Subcutaneous adipose tissue (tissue), 4 donors: Measurements from ENCODE around the gene RCOR1. TPM values are rescaled to one million over a fixed set of nuclear protein-coding genes. Genes with fewer than 3 reads are reported as not detected.

Experiments used
- CTCF ChIP-seq: fragments of 450-650 bp; IDR thresholded peaks from one replicate; pipeline ENCODE4 v1.5.1; 2016; ENCODE audit warnings: low read depth, mild to moderate bottlenecking, control low read depth, antibody characterized with exemption, moderate library complexity
- total RNA-seq, 4 donors: library from RNA; depleted of rRNA; stranded (reverse); fragments of >200 nt; gene quantifications; one replicate each; pipeline ENCODE4 v1.1.0, GENCODE V29; 2016

Gene RCOR1
- total RNA-seq, 4 donors from 2014 or later, result 17.6 to 24.3 (median 22.1) TPM

DNA sequence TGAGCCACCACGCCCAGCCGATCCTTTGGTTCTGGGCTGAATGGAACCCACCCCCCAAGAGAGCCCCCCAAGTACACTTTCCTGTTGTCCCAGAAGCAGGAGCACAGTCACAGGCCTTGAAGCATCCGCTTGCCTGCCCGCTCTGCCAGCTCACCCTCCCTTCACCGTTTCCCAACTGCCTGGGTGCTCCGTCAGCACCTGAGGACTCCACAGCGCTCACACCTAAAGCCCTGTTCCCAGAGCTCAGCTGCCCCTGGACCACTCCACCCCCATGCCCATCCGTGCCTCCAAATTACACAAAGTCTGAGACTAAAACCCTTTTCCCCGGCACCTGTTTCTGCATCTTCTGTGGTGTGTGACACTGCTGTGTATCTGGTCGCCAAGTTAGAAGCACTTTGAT, 140.5 kb downstream of the RCOR1 start:
- no peak for TF ChIP-seq CTCF

DNA sequence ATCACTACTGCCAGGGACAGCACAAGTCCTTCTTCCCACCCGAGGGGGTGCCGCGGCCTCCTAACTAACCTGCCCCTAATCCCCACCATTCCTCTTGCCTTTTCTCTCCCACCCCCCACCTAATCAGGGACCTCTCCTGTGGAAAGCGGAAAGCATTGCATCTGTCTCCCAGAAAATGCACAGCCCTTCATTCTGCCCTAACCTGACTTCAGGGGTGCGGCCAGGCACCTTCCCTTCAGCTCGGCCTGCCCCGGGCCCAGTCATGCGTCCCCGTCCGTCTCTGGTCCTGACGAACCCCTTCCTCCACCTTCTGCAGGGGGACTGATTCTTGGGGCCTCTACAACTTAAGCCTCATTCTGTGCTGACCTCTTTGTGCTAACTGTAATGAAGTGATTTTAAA, 140.9 kb downstream of the RCOR1 start:
- TF ChIP-seq CTCF, result no peak

- no peak for TF ChIP-seq CTCF
Observed at GRCh38 chr14:102734436-102734835, 142.0 kb downstream of the RCOR1 start.

- TF ChIP-seq CTCF, result no peak
Observed at GRCh38 chr14:102736956-102737355, 144.5 kb downstream of the RCOR1 start.

DNA sequence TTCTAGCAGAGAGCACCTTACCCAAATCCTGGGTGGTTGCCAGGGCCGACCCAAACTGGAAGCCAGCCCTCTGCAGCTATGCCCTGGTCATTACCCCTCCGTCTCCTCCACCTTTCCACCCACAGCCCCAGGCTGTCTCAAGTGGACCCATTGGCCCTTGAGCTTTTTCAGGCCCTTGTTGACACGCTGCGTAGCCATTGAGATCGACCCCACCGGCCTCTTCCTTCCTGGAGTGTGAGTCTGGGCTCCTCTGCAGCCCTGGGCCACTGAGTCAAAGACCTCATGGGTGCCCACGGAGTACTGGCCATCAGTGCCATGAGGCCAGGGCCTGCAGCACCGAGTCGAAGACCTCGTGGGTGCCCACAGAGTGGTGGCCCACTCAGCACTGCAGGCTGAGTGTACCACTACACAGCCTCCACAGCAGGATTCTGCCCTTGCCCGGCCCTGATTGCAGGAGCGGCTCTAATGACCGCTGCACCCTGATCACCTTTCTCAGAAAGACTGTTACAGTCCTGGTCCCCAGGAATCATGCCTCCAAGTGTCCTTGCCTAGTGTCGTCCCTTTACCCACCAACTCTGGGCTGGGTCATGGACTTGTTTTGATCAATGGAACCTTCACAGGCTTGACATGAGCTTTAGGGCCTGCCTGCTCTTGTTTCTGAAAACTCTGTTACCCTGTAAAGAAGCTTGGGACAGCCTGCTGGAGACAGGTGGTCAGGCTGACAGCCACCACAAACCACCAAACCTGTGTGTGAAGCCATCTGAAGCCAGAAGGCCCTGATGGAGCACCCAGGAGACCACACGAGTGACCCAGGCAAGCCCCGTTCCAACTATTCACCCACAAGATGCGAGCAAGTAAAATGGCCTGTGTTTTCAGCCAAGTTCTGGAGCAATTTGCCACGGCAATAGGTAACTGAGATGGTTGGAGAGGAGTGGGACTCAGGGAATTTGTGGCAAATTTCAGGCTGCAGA, 145.2 kb downstream of the RCOR1 start:
- TF ChIP-seq CTCF, result no peak

DNA sequence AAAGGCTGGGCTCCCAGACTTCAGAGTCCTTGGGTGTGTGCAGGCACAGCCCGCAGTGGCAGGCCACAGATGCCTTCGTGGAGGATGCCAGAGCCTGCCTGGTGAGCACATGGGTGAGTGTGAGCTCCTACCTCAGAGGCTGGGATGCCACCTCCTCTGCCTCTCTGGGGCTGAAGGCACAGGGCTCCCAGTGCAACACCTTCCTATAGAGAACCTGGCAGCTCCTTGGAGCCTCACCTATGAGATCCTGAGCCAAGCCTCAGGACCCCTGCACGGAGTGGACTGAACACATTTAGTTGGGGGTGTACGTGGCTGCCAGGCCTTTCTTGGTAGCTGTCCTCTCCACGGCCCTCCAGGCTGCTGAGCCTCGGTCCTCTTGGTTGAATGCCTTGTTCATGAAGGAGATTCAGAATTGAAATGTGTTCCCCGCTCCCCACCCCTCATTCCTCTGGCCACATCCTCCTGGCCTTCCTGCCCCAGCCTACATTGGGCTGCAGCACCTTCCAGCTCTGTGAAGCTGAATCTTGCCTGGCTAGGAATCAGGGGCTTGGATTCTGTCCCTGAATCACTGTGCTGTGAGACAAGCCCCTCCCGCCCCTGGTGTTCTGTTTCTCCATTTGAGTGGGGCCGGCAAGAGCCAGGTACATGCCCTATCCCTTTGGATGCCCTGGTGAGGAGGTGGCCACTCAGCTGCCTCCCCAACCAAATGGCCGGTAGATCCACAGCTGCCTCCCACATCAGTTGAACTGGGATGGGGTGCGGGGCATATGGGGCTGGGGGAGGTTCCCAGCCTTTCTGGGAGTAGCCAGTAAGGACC, 146.1 kb downstream of the RCOR1 start:
- TF ChIP-seq CTCF, result no peak

GRCh38 chr14:102739190-102739469, 146.7 kb downstream of the RCOR1 start:
- no peak for TF ChIP-seq CTCF
